Measurements from ENCODE around the gene PLCD1.
"Not testable (repeated sequence)": the region's sequence is repeated elsewhere in the genome, so short reads cannot be mapped to it uniquely, and the experiment has no call there.

PLCD1 gene

DNA sequence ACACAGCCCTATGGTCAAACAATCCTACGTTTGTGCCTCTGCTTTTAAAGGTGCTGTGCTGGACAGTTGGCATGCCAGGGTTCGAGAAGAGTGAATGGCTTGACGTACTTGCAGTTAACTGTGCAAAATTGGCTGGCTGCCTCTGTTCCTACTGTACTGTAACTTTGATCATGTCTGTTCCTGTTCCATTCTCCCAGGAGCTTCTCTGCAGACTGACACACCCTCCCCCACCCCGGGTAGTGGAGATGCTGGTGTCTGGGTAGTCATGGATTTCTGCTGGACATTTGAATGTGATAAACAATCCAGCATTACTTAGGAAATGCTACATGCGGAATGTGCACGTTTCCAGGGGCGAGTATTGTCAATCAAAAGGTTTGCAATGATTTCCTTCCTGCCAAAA, 45.4 kb downstream of the PLCD1 start:
- no peak for DNase-seq

DNA sequence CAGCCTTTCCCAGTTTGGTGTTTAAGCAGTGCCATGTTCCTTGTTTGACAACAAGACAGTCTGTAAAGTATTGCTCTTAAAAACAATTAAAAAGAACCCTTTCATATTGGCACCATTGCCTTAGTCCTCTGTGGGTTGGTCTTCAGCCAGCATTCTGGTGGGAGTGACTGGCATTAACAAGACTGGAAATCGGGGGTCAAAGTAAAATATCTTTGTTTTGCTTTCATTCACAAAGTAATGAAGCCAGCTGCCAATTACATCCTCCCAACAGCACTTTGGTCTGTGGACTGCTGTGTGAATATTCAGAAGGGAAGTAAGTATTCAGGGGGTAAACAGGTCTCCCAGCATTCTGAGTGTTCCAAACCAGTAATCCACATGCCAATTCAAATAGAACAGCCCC, 47.1 kb downstream of the PLCD1 start:
- no peak for DNase-seq

DNA sequence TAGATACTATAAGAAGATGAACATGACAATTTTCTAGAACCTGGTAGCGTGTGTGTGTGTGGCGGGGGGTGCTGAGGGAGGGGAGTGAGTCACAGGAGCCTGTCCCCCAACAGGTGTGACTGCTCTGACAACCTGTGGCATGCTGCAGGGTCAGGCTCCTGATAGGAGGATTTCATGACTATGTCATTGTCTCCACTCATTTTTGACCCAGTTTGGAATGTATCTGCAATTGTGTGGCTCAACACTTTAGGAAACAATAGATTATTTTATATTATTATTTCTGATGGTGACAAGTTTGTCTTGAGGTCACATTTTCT, 48.1 kb downstream of the PLCD1 start:
- DNase-seq: no peak

DNA sequence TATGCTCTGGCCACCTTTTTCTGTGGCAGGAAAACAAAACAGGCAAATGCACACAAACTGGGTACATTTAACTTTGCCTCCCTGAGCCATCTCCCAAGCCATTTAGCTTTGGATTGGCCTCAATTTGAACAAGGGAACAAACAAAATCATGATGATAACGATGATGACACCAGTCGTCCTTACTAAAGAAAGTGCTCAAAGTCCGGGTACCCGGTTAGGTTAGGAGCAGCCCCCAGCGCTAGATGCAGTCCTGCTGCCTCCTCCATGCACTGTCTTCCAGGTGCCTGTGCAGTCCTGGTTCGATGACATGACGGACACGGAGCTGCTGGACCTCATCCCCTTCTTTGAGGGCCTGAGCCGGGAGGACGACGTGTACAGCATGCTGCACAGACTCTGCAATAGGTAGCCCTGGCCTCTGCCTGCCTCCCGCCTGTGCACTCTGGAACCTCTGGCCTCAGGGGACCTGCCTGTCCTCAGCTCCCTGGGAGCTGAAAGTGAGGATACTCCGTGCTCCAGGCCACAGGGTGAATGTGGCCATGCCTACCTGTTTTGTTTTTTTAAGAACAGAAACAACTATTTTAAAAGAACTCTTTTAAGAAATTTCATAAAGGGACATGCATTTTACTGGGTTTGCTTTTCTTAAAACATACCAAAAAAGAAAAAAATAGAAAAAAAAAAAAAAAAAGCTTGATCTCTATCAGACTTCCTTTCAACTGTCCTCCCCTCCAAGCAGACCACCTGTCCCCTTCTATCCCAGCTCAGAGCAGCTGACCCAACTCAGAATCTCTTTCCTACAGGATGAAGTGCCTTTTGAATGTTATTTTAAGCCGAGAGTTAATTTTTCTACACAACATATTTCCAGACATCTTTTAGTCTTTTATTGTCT, 48.7 kb downstream of the PLCD1 start:
- no peak for DNase-seq

DNA sequence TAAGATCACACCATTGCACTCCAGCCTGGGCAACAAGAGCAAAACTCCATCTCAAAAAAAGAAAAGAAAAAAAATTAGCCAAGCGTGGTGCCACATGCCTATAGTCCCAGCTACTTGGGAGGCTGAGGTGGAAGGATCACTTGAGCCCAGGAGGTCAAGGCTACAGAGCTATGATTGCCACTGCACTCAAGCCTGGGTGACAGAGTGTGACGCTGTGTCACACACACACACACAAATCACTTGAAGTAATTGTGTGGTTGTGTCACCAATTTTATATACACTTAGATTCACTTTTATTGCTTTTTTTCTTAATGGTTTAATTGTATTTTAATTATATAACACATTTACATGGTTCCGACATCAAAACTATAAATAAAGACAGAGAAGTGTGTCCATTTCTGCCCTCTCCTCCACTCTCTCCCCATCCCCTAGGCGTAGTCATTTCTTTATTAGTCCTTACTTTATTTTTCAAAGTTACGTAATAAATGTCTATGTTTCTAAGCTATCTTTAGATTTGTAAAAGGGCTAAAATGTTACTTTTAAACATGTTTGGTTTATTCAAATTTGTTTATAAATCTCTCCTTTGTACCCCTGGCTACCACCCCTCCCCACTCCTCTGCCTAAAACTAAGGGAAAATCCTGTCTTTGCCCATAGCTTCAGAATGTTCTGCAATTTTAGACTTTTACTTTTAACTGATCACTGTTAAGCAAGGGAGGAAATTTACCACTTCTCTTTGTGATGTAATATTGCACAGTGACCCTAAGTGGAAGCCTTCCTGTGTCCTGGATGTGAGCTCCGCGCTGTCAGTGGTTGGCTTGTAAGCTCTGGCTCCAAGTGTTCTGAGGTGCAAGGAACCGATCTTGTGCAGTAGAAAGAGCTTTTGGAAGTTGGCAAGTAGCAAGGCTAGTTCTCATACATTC, 49.6 kb downstream of the PLCD1 start:
- DNase-seq: no peak

DNA sequence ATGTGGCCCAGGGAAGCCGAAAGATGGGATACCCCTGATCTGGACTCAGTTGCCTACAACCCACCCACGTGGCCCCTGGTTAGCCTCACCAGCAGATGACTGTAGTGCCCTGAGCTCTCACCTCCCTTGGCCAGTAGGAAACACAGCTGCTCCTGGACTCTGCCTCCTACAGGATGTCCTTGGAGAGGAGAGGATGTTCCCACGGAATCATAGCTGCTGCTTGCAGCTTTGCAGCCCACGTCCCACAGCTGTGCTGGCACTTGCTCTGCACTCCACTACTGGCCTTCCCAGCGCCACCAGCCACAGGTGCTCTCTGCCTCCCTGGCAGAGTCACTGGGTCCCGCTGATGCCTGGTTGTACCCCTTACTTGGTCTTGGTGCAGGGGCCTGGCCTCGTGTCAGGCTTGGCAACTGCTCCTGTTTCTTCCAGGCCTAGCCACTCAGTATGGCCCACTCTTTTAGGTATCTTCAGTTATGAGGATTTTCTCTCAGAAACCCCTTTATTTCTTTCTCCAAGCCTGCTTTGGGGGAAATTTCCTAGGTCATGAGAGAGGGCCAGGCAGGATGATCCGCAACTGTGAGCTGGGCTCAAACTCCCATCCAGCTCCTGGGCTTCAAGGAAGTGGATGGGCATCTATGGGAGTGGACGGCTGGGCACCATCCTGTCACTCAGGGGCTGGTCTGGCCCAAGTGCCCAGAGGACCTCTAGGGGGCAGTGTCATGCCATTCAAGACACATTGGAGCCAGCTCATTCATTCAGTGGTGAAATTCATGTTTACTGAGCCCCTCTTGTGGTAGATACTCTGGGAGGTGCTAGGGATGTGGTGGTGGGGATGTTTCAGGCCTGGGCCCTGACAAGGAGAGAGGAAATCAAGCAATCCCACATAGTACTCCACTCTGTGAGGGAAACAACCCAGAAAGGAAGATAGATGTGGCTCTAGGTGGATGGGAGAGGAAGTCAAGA, 55.0 kb downstream of the PLCD1 start:
- DNase-seq: no peak

DNA sequence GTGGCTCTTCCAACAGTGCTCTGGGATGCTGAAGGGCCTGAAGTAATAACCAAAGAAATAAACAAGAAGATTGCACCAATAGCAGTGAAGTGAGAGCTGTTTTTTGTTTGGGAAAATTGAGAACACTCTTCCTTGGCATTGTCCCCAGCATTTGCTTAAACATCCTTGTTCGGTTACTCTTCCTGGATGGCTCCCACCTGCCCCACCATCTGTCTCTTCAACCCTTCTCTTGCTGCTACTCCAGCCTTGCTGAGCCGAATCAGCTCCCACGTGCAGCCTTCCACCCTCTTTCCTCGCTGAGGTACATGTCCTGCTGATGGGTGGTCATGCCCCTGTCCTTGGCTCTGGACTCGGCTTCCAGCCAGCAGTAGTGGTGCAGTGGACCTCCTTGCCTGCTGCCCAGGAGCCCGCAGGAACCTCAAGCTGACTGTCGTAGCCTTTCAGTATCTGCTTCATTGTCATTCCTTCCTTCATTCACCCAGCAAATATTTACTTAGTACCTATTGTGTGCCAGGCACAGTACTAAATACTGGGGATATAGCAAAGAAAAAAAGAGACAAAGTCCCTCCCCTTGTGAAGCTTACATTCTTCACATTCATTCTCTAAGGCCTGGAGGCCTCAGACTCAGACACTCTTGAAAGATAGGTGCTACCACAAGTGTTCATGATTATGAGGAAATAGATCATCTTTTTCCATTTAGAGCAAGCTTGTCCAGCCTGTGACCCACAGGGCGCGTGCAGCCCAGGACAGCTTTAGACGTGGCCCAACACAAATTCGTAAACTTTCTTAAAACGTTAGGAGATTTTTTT, 56.0 kb downstream of the PLCD1 start:
- peak; percentile 69 for DNase-seq

DNA sequence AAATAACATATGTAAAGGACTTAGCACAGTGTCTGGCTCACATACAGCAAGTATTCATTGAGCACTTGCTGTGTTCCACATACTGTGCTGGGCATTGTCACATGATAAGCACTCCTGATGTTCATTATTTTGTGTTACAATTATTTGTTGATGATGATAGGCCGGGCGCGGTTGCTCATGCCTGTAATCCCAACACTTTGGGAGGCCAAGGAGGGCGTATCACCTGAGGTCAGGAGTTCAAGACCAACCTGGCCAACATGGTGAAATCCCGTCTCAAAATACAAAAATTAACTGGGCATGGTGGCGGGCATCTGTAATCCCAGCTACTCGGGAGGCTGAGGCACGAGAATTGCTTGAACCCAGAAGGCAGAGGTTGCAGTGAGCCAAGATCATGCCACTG, 57.4 kb downstream of the PLCD1 start:
- DNase-seq: not testable (repeated sequence)

DNA sequence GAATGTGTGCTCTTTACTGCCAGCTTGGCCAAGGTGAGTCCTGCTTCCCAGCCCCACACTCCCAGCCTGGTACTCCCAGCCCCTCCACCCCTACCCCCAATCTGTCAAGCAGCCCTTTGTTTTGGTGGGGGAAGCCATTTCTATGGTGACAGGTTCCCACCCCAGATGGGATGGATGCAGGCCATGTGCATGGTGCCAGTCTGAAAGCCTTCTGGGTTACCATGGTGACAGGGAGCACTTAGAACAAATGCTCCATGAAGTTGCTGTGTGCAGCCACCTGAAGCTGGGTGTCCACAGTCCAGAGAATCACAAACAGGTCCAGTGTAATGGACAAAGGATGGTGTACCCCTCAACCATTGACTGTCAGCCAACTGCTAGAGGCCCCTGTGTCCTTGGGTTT, 58.0 kb downstream of the PLCD1 start:
- DNase-seq: no peak

DNA sequence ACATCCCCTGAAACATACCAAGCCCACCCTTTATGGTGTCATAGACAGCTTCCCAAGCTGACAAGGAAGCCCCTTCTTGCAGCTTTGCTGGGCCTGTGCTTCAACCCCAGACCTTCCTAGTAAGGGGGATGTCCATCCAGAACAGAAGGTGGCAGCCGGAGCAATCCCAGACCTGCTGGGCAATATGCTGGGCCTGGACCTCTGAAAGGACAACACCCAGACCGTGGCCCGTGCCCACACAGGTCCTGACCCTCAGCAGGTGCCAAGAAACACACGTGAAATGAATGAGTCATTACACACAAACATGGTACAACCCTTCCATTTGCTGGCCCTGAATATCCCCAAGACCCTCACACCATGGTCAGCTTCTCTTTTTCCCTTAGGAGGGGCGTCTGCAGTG, 58.6 kb downstream of the PLCD1 start:
- DNase-seq: no peak

DNA sequence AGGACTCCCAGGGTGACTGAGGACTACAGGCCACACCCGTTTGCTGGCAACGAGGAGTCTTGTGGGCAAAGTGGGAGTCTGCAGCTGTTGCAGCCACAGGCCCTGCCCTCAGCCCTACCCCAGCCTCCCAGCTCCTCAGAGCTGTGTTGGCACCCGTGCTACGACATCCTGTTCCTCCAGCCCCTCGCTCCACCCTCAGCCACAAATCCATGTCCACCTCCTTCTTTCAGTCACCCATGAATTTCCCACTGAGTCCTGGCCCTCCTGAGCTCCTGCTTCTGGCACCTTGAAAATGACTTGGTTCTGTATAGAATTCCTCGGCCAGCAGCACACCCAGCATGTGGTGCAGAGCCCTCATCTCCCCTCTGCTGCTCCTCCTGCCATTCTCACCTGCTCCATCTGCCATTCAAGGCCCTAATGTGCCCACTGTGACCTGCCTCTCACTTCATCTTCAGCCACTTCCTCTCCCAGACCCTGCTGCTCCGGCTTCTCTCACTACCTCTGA, 59.8 kb downstream of the PLCD1 start:
- DNase-seq: no peak

DNA sequence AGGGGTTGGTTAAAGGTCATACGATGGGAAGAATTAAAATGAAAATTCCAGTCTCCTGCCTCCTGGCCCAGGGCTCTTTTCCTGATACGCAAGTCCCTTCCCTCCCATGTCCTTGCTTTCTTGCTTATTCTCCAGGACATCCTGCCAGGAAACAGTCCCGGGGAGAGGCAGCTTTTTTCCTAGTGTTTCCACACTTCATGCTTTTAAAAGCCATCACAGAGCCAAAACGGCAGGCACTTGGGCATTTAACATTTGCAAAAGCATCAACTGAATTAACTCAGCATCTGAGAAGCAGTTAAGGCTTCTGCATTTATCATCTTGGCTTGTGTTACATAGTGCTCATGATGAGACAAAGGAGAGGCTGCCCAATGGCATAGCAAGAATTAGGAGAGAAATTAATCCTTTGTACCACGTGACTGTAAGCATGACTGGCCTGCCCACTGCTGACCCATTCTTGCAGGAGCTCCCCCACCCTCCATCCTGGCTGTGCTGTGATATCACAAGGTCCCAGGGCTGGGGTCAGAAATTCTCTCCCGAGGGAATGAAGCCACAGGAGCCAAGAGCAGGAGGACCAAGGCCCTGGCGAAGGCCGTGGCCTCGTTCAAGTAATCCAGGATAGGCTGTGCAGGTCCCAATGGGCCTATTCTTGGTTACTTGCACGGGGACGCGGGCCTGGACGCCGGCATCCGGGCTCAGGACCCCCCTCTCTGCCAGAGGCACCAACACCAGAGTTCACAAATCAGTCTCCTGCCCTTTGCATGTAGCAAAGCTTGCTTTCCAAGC, 60.4 kb downstream of the PLCD1 start:
- DNase-seq: no peak

DNA sequence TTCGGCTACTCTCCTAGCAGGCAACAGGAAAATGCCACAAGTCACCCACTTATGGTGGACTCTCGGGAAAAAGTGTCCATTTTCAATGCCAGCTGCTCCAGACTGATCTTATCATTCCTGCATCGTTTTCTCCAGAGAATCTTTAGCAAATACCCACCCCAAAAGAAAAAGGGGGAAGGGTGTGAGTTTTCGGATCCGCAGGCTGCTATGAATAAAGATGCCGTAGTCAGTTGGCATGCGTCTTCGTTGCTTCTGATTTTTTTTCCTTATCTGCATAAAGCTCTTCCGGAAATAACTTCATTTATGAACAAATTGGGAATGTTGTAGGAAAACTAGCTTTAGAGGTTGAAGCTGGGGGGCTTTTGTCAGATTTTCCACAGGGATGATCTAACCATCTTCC, 61.2 kb downstream of the PLCD1 start:
- DNase-seq: no peak

DNA sequence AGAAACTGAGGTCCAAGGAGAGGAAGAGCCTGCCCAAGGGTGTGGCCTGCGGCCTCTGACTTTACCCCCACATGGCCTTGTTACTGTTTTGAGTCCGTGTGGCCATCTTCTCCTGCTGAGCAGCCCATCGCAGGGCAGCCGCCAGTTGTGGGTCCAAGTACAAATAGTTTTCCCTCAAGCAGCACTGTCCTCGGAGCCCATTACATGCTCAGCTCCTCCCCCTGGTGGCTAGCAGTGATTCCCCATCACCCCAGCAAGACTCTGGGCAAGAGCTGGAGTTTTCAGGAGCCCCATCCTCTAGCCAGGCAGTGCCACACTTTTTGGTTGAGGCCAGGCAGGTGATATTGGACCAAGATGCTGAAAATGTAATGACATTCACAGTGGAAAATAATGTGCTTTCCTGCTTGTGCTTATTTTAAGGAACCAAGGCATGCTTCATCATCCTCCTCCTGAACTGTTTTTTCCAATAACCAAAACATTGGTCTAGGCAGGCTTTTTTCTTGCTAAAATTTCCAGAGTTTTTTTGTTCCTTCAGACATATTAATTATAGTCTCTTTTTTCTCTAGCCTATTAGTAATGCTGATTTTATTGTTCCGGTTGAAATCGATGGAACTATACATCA, 62.1 kb downstream of the PLCD1 start:
- DNase-seq: no peak

DNA sequence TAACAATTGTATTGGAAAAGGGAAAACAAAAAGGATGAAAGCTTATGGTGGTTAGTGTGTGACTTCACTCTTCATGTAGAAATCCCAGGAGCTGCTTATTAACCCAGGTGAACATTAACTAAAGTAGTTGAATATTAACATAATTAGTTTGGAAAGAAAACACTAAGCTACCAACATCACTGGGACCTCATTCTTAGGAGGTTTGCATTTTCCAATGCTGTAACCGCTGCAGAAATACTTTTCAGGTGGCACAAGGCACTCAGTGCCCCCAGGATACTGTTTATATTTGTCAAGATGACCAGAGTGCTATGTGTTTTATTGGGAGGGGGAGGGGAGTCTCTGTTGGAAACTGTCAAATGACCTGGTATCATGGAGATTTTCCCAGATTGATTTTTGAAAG, 64.7 kb downstream of the PLCD1 start:
- DNase-seq: no peak

DNA sequence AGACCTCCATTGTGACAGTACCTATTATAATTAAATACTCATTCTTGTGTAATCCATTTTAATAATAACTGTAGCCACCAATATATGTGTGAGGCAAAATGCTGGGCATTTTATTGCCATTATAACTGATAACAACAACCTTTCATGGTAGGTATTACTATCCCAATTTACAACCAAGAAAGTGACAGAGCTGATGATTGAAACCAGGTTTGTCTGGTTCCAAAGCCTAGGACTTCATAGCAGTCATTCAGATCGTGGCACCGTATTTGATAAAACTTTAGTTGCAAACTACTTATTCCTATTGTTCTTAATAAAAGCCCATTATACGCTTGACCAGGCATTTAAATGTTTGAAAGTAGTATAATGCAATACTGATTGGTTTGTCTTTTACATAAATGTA, 65.3 kb downstream of the PLCD1 start:
- no peak for DNase-seq

DNA sequence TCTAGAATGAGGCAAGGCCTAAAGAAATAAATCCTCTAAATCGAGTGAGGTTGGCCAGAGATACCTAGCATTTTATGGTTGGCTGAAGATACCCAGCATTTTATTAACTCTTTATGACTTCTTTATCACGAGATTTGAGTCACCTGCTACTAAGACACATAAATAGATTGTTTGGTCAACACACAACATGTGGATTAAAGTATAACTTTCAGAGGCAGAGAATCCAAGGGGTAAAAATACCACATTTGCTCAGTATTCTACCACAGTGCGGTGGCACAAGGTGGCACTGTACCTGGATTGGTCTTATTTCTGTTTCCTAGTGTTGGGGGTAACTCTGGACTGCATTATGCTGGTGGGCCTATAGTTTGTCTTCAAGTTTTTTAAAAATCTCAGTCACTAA, 65.8 kb downstream of the PLCD1 start:
- DNase-seq: no peak

DNA sequence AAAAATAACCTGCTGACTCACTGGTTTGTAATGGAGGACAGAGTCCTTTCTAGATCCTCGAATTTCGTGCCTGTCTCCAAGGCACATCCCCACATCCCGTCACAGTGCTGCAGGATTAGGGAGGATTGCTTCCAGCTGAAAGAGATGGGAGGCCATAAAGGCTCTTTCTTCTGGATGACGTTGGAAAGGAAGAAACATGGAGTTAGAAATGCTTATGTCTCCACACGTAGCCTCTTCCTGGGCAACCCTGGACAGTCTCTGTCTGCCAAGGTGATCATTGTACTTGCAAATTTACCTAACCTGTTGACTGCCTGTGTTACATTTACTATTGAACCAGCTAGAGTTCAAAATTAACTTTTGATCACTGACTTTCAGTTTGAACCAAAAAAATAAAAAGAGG, 66.4 kb downstream of the PLCD1 start:
- no peak for DNase-seq

DNA sequence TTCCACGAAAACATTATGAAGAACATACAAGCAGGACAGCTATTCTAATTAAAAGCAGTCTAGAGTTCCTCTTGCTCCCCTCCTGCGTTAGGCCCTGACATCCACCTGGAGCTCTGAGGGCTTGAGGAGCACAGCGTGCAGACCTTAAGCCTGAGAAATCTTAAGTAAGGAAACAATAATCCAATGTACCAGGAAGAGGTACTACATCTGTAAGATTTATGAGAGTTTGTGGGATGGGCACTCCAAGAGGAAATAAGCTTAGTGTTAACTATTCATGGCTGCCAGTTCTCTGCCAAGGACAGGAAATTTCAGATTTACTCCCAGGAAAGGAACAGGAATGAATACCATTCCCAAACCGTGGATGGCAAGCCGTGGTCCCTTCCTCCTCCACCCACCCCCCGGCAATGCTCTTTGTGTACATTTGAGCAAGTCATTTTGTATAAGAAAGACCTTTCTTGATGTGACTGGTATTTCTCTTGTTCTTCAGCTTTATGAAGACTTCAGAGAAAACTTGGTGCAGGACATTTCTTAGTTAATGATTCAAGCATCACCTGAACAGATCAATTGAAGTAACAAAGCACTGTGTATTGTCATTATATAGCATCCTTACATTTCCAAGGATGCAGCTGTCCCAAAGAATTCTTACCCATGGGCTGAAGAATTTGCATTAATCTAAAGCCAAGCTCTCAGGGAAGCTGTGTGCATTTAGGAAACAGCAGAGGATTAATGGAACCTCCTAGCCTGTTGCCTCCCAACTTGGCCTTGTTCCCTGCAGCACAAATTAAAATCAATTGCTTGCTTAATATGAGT, 67.6 kb downstream of the PLCD1 start:
- no peak for DNase-seq

DNA sequence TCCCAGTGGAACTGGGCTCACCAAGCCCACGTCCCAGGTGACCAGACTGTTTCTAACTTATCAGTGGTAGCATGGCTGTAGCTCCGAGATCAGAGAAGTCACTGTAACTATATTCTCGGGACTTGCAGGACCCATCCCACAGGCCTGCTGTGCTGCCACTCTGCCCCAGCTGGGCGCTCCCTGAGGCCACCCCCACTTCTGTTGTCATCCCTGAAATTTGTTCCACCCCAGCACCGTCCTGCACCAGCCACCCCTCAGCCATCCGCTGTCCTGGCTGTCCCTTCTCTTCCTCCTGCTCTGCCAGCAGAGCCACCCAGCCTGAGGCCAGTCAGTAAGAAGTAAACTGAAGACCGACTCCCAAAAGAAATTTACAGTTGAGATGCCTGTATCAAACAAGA, 71.9 kb downstream of the PLCD1 start:
- no peak for DNase-seq
